ENCODE data around the gene CLIC2.

DNA sequence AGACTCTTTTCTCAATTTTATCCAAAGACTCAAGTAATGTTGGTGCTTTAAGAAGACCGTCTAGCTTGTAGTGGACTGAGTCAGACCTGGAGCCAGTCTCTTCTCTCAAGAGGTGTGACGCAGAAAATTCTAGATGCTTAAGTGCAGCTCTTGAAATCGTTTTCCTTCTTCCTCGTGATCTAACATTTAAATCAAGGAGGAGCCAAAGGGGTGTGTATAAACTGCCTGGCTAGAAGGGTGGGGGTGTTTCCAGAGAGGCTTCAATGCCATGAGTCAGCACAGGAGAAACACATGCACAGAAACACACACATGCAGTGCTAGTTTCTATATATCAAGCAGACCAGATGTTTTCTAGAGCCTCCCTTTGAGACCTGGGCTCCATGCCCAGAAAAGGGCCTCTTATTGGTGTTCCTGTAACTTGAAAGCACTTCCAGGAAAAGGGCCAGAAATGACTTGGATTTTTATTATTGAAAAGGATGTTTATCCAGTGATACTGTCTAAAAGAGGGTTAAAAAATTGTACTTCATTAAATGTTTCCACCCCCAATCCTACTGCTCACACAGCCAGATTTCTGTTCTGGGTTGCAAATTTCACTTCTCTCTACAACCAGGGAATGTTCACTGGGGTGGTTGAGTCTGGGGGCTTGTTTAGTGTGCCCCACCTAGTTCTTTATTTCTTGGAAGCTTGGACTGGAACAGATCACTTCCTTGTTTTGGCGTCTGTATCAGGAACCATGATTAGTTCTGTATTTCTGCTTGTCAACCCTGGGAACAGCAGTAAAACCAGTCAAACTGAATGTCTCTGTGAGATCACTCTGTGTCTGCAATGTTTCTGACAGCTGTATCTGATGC is at the start of gene CLIC2:
- TF ChIP-seq SPI1 (IDR thresholded peaks at IDR 0.05; ENCODE audit: low read depth, low read length), result peak; percentile 16; the same call in 1 of the 2 replicates
- peak; percentile 12; the same call in 1 of the 2 replicates for TF ChIP-seq TAF1 (IDR thresholded peaks at IDR 0.05; ENCODE audit: low read depth, low read length)
- 0 out of 2 replicates have a peak, but pooled peaks have one; percentile 18 for TF ChIP-seq POLR2A (IDR thresholded peaks at IDR 0.05; ENCODE audit: low read depth, low read length)
- no peak for TF ChIP-seq POLR2AphosphoS5 (IDR thresholded peaks at IDR 0.05; ENCODE audit: low read depth, low read length)
